T1000 (cell line): ENCODE results near the gene TWNK.

ENCODE experiments used
- DNase-seq: peaks from one replicate; lab custom pipeline; 2025; ENCODE audit warnings: mixed read lengths; lab: John Stamatoyannopoulos, UW

The TWNK gene

GRCh38 chr10:101011517-101012423, 24.4 kb downstream of the TWNK start:
- no peak for DNase-seq

GRCh38 chr10:101012525-101013364, 25.4 kb downstream of the TWNK start:
- DNase-seq: peak; percentile 91

- DNase-seq: no peak
Measured at GRCh38 chr10:101013365-101013825, 26.1 kb downstream of the TWNK start.

- DNase-seq: peak; percentile 68
Measured at GRCh38 chr10:101014230-101014884, 27.0 kb downstream of the TWNK start.

- DNase-seq: peak; percentile 21
Measured at GRCh38 chr10:101014966-101015581, 27.7 kb downstream of the TWNK start.

GRCh38 chr10:101015582-101015973, 28.2 kb downstream of the TWNK start:
- no peak for DNase-seq

GRCh38 chr10:101016814-101017213, 29.5 kb downstream of the TWNK start:
- DNase-seq: no peak

GRCh38 chr10:101018118-101018599, 30.8 kb downstream of the TWNK start:
- DNase-seq: no peak

- peak; percentile 84 for DNase-seq
Measured at GRCh38 chr10:101018600-101019439, 31.5 kb downstream of the TWNK start.

- DNase-seq: no peak
Measured at GRCh38 chr10:101019440-101019703, 32.0 kb downstream of the TWNK start.

GRCh38 chr10:101020427-101021075, 33.2 kb downstream of the TWNK start:
- DNase-seq: no peak

GRCh38 chr10:101021239-101021638, 33.9 kb downstream of the TWNK start:
- no peak for DNase-seq

GRCh38 chr10:101021692-101022251, 34.4 kb downstream of the TWNK start:
- no peak for DNase-seq

GRCh38 chr10:101022967-101023705, 35.8 kb downstream of the TWNK start:
- DNase-seq: no peak

GRCh38 chr10:101027106-101027720, 39.9 kb downstream of the TWNK start:
- DNase-seq: no peak

- no peak for DNase-seq
Measured at GRCh38 chr10:101028446-101029337, 41.3 kb downstream of the TWNK start.

- no peak for DNase-seq
Measured at GRCh38 chr10:101029520-101030295, 42.4 kb downstream of the TWNK start.
